ENCODE measurements around the gene GSTT2.

Gene GSTT2

GRCh38 chr22:24008381-24009226 lies 28.7 kb downstream of the GSTT2 start:
- no peak for DNase-seq (ENCODE audit: low read depth, low spot score)

- no peak for DNase-seq (ENCODE audit: low read depth, low spot score)
Observed at GRCh38 chr22:24009227-24010017, 29.5 kb downstream of the GSTT2 start.

- no peak for DNase-seq (ENCODE audit: low read depth, low spot score)
Observed at GRCh38 chr22:24010018-24010391, 30.1 kb downstream of the GSTT2 start.

- no peak for DNase-seq (ENCODE audit: low read depth, low spot score)
Observed at GRCh38 chr22:24011735-24012068, 31.8 kb downstream of the GSTT2 start.

DNA sequence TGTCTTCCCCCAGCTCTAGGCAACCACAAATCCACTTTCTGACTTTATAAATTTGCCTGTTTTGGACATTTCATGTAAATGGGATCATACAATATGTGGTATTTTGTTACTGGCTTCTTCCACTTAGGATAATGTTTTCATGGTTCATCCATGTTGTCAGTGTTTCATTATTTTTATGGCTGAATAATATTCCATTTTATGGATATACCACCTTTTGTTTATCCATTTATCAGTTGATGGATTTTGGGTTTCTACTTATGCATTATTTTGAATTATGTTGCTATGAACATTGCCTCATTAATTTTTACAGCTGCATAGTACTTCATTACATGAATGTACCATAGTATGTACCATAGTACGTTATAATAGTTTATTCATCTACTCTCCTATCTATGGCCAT lies 36.2 kb downstream of the GSTT2 start:
- no peak for DNase-seq (ENCODE audit: low read depth, low spot score)

- no peak for DNase-seq (ENCODE audit: low read depth, low spot score)
Observed at GRCh38 chr22:24021304-24021703, 41.4 kb downstream of the GSTT2 start.

DNA sequence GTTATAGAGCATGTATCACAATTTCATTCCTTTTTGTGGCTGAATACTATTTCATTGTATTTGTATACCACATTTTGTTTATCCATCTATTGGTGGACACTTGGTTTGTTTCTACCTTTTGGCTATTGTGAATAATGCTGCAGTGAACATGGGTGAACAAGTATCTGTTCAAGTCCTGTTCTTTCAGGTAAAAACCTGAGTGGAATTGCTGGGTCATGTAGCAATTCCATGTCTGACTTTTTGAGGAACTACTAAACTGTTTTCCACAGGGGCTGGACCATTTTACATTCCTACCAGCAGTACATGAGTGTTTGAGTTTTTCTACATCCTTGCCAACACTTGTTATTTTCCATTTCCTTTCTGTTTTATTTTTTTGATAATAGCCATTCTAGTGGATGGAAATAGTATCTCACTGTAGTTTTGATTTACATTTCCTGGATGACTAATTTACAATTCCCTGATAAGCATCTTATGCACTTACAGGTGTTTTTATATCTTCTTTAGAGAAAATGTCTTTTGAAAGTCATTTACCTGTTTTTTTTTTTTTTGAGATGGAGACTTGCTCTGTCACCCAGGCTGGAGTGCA lies 43.4 kb downstream of the GSTT2 start:
- DNase-seq (ENCODE audit: low read depth, low spot score) = no peak

DNA sequence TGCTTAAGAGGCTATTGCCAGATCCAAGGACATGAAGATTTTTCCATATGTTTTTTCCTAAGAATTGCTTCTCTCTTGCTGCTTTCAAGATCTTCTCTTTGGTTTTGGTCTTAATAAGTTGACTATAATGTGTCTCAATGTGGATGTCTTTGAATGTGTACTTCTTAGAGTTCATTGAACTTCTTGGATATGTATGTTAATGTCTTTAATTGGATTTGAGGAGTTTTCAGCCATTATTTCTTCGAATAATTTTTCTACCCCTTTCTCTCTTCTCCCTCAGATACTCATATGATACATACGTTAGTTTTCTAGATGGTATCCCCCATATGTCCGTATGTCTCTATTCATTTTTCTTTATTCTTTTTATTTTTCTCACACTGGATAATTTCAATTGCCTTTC lies 44.4 kb downstream of the GSTT2 start:
- no peak for DNase-seq (ENCODE audit: low read depth, low spot score)

DNA sequence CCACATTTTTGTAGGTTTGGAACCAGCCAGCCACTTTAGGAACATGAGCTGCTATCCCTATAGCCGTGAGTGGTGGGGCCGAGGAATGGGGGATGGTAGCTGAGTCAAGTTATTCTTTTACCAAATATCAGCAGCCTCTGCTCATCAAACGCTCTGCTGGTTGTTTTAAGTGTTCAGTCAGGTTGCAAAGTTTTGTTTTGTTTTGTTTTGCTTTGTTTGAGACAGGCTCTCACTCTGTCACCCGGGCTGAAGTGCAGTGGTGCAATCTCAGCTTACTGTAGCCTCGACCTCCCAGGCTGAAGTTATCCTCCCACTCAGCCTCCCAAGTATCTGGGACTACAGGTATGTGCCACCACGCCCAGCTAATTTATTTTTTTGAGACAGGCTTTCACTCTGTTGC lies 45.5 kb downstream of the GSTT2 start:
- DNase-seq (ENCODE audit: low read depth, low spot score) = no peak

- no peak for DNase-seq (ENCODE audit: low read depth, low spot score)
Observed at GRCh38 chr22:24026056-24026455, 46.1 kb downstream of the GSTT2 start.

GRCh38 chr22:24026733-24027132 lies 46.8 kb downstream of the GSTT2 start:
- DNase-seq (ENCODE audit: low read depth, low spot score) = no peak

GRCh38 chr22:24027389-24027975 lies 47.5 kb downstream of the GSTT2 start:
- DNase-seq (ENCODE audit: low read depth, low spot score) = no peak

DNA sequence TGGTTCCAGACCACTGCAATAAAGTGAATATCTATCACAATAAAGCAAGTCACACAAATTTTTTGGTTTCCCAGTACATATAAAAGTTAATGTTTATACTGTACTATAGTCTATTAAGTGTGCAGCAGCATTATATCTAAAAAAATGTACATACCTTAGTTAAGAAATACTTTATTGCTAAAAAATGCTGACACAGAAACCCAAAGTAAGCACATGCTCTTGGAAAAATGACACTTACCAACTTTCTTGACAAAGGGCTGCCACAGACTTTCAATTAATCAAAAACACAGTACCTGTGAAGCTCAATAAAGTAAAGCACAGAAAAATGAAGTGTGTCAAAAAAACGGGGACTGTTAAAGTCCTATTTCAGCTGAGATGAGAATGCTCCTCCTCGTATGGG lies 48.1 kb downstream of the GSTT2 start:
- DNase-seq (ENCODE audit: low read depth, low spot score) = no peak

DNA sequence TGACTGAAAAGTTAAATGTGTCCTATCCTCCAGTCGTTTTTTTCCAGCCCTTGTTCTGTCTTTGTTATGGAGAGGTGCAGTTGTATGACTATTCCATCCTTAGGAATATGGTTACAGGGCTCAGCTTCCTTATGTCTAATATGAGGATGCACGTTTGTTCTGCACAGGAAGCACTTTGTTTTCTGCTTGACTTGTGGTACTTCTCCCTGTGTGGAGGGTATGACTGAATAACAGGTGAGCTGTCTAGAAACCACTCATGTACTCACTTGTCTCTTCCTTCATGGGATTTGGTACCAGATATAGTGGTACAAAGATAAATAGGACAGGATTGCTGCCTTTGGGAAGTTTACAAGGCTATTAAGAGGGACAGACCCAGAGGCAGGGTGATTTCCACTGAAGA lies 48.6 kb downstream of the GSTT2 start:
- no peak for DNase-seq (ENCODE audit: low read depth, low spot score)

GRCh38 chr22:24029304-24029703 lies 49.4 kb downstream of the GSTT2 start:
- DNase-seq (ENCODE audit: low read depth, low spot score) = no peak

DNA sequence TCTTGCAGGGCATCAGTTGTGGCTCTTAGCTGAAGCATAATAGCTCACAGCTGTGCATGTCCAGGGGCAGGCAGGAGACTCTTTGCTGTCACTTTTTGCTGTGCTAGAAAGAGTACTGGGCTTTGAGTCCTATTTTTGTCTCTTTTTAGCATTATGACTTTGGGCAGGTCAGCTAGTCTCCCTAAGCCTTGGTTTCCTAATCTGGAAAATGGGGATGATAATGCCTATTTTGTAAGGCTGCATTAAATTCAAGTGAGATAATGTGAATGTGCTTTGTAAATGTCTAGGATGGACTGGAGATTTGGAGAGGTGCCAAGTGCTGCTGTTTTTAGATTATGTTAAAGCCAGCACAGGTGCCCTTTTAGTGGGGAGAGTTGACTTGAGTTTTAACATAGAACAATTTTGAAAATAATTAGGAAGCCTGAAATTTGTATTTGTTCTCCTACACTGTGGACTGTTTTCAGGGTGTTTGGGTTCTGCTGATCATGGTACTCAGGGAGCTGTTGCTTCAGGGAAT lies 50.3 kb downstream of the GSTT2 start:
- DNase-seq (ENCODE audit: low read depth, low spot score) = no peak

Data from activated naive CD8-positive, alpha-beta T cell treated with anti-CD3 and anti-CD28 coated beads, Interleukin-2, amount 50 U/mL, for 16 hours (primary cell).